ELR (cell line): Measurements from ENCODE around the gene NF1.
"Not testable (repeated sequence)": the region's sequence is repeated elsewhere in the genome, so short reads cannot be mapped to it uniquely, and the experiment has no call there.

Experiments
- DNase-seq: peaks from one replicate; pipeline ENCODE4 v3.0.0-alpha.2; 2015; ENCODE audit warnings: low read depth

NF1 gene

GRCh38 chr17:31252741-31253140, 158.0 kb downstream of the NF1 start:
- no peak for DNase-seq

DNA sequence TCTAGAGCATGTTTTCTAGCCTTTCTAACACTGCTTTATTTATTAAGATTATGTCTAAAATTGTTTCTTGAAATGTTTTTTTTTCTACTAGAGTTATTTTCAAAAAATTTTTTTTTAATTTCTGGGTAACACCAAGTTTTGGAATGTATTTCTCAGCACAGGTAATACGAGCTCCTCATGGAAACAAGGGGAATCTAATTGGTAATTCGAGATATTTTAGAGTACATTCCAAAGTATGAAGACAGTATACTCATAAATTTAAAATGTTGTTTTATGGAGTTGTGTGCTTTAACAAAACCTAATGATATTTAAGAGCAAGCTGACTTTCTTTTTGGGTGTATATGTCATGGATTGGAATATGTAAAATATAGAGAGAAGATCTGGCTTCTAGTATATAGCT, 159.9 kb downstream of the NF1 start:
- no peak for DNase-seq

- no peak for DNase-seq
Measured at GRCh38 chr17:31256936-31257335, 162.2 kb downstream of the NF1 start.

DNA sequence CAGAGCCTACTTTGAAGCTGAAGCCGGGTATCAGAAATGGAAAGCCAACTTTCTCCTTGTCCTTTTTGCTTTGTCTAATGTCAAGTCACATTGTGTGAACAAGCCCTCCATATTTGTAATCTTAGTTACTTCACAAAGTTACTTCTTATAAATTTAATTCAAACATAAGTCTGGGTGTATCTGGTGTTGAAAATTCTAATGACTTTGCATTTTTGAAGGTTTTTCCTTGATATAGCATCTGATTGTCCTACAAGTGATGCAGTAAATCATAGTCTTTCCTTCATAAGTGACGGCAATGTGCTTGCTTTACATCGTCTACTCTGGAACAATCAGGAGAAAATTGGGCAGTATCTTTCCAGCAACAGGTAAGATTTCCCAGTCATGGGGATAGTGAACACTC, 165.4 kb downstream of the NF1 start:
- no peak for DNase-seq

DNA sequence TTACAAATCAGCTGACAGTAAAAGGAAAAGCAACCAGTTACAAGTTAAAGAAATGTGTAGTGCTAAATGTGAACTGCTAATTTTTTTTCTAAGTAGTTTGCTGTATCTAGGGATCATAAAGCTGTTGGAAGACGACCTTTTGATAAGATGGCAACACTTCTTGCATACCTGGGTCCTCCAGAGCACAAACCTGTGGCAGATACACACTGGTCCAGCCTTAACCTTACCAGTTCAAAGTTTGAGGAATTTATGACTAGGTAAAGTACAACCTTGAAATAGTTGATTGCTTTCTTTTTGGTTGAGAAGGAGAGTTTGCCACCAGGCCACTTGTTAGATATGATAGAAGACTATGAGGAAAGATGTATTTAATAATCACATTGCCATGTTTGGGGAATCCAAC, 166.8 kb downstream of the NF1 start:
- no peak for DNase-seq

- DNase-seq, result not testable (repeated sequence)
Measured at GRCh38 chr17:31262923-31263322, 168.1 kb downstream of the NF1 start.

DNA sequence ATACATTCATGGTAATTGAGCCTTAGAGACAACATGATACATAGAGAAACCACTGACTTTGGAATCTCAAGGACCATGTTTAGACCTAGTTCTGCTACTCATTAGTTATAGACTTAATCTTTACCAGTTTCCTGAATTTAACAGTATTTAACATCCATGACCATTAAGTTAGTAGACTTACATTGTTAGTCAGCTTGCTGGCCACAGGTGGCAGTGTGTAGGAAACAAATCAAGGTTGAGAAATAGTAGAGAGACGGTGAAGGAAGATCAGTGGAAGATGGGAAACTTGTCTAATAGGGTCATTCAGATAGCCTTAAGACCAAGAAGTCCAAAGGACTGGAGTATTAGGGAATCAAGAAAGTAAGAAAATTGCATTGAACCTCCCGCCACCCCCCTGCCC, 171.3 kb downstream of the NF1 start:
- peak; percentile 41 for DNase-seq

DNA sequence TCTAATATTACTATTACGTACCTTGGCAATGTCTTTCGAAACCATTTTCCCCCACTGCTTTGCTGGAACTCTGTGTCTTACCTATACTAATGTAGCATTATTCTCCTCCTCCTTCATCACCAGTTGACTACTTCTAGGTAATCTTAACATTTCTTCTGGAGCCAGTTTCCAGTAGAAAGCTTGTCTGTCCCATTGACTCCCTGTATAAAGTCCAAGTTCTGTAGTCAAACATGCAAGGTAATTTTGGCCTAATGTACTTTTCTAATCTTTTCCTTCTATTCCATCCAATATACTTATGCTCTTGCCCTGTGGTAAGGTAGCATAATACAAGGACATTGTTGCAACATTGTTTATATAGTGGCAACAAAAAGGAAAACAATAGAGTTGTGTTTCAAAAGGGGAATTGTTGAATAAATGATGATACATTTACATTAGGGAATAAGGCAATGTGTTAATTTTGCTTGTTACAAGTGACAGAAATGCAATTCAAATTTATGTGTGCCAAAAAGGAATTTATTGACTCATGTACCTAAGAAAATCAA, 174.3 kb downstream of the NF1 start:
- no peak for DNase-seq

- DNase-seq, result peak; percentile 95
Measured at GRCh38 chr17:31269578-31269983, 174.8 kb downstream of the NF1 start.

- no peak for DNase-seq
Measured at GRCh38 chr17:31272236-31272635, 177.5 kb downstream of the NF1 start.

DNA sequence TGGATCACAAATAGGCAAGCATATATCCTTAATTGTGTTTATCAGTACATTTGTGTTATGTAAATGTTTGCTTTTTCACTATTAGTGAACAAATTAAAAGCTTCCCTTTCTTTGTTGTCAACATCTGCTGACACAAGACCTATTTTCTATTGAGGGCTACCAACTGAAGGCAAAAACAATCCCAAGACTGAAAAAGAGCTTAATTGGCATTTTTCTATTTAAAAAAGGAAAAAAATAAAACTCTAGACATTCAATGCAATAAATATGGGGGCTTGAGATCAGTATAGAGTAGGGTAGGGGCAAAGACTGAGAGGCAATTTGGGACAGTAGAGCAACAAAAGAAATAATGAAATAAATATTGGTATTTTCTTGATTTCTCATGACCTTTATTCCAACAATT, 178.0 kb downstream of the NF1 start:
- no peak for DNase-seq

GRCh38 chr17:31273516-31273915, 178.7 kb downstream of the NF1 start:
- DNase-seq, result no peak

DNA sequence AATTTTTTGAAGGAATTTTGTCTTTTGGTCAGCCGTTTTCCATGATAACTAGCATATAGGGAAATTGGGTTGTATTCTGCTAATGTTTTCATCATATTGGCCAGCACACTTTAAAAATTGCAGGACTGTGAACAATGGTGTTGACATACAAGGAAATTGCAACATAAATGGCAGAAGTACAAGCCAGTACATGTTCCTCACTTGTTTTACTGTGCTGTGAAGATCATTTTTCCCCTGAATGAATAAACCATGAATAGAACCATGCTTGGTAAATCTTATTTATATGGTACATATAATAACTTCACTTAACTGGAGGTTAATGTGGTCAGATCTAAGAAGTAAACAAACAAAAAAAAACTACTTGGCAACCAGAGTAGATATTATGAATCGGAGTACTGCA, 179.5 kb downstream of the NF1 start:
- peak; percentile 1 for DNase-seq

GRCh38 chr17:31275116-31275515, 180.3 kb downstream of the NF1 start:
- no peak for DNase-seq

GRCh38 chr17:31279401-31279800, 184.6 kb downstream of the NF1 start:
- DNase-seq, result no peak

DNA sequence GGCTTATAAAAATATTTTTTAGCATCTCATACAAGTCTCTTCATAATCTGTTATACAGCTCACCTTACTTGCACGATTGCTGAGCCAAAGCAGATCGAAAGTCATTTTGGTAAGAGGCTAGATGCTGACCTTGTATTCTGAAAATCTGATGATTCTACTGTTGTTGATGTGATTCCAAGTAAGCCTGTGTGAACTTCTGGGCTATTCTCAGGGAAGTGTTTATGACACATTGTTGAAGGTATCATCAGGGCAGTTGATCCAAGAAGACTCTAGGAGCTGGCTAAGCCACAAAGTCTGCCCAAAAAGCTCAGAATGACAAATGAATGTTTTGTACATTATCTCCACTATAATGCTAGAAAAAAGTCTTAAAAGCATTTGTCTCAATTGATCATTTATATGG, 186.3 kb downstream of the NF1 start:
- no peak for DNase-seq

GRCh38 chr17:31283841-31284240, 189.1 kb downstream of the NF1 start:
- no peak for DNase-seq

- DNase-seq, result no peak
Measured at GRCh38 chr17:31286587-31286986, 191.8 kb downstream of the NF1 start.

DNA sequence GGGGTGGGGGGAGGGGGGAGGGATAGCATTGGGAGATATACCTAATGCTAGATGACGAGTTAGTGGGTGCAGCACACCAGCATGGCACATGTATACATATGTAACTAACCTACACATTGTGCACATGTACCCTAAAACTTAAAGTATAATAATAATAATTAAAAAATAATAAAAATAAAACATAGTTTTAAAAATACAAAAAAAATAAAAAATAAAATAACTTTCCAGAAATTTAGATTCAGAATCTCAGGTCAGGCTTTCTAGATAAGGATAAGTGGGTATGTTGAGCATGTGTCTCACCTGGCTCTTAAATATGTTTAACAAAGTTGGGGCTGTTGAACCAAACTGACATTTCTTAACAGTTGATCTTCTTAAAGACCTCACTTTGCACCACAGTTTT, 193.2 kb downstream of the NF1 start:
- DNase-seq, result not testable (repeated sequence)

- peak; percentile 29 for DNase-seq
Measured at GRCh38 chr17:31289790-31290189, 195.0 kb downstream of the NF1 start.

- no peak for DNase-seq
Measured at GRCh38 chr17:31291820-31292219, 197.0 kb downstream of the NF1 start.

- DNase-seq, result no peak
Measured at GRCh38 chr17:31293581-31293980, 198.8 kb downstream of the NF1 start.

- no peak for DNase-seq
Measured at GRCh38 chr17:31294231-31294630, 199.5 kb downstream of the NF1 start.

DNA sequence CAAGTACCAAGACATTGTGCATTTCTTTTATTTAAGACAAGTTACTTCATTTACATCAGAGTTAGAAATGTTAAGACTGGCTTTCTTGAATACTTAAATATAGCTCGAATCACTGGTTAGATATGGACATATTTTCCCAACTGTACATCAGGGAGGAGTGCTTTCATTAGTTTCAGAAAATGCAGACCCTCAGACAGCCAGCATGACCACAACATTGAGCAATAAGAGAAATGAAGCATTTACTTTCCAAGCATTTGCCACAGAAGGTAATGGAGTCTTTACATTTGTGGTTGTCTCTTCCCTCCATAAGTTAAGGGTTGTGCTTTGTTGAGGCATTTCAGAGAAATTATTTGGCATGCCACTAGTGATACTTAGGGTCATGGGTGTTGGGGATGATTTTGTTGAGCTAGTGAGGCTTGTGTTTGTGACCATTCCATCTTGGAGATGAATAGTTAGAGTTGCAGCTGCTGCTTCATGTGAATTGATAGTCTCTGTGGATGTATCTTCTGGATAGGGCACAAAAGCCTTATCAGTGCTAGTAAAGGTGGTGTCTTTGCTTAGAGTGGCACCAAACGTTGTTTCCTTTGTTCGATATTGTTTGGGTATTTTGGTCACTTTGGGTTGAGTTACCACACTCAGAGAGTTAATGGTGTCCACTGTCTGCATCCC, 200.2 kb downstream of the NF1 start:
- no peak for DNase-seq
